Activated CD4-positive, CD25-positive, alpha-beta regulatory T cell treated with anti-CD3 and anti-CD28 coated beads, Interleukin-2, amount 50 U/mL, for 16 hours (primary cell): Measurements from ENCODE around the gene TRIM69.
A peak's percentile ranks its signal among the peaks of the same experiment; 100 is the strongest.
"Not testable (repeated sequence)": the region's sequence is repeated elsewhere in the genome, so short reads cannot be mapped to it uniquely, and the experiment has no call there.

Source experiments
- DNase-seq: peaks from one replicate; pipeline ENCODE4 v3.0.0-alpha.2; 2020; ENCODE audit warnings: low read depth, low spot score

The TRIM69 gene

DNA sequence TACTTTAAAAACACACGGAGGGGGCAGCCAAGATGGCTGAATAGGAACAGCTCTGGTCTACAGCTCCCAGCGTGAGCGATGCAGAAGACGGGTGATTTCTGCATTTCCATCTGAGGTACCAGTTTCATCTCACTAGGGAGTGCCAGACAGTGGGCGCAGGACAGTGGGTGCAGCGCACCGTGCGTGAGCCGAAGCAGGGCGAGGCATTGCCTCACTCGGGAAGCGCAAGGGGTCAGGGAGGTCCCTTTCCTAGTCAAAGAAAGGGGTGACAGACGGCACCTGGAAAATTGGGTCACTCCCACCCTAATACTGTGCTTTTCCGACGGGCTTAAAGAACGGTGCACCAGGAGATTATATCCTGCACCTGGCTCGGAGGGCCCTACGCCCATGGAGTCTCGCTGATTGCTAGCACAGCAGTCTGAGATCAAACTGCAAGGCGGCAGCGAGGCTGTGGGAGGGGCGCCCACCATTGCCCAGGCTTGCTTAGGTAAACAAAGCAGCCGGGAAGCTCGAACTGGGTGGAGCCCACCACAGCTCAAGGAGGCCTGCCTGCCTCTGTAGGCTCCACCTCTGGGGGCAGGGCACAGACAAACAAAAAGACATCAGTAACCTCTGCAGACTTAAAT lies 3.0 kb downstream of the TRIM69 start:
- DNase-seq, result not testable (repeated sequence)

DNA sequence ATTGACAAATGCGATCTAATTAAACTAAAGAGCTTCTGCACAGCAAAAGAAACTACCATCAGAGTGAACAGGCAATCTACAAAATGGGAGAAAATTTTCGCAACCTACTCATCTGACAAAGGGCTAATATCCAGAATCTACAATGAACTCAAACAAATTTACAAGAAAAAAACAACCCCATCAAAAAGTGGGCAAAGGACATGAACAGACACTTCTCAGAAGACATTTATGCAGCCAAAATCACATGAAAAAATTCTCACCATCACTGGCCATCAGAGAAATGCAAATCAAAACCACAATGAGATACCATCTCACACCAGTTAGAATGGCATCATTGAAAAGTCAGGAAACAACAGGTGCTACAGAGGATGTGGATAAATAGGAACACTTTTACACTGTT lies 7.1 kb downstream of the TRIM69 start:
- not testable (repeated sequence) for DNase-seq

DNA sequence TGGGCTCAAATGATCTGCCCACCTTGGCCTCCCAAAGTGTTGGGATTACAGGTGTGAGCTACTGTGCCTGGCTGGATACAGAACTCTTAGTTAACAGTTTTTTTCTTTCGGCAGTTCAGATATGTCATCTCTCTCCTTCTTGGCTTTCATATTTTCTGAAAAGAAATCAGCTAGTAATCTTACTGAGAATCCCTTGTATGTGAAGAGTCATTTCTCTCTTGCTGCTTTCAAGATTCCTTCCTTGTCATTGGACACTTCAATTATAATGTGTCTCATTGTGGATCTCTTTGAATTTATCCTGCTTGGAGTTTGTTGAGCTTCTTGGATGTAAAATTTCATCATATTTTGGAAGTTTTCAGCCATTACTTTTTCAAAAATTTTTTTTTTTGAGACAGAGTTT lies 17.0 kb downstream of the TRIM69 start:
- DNase-seq, result no peak

DNA sequence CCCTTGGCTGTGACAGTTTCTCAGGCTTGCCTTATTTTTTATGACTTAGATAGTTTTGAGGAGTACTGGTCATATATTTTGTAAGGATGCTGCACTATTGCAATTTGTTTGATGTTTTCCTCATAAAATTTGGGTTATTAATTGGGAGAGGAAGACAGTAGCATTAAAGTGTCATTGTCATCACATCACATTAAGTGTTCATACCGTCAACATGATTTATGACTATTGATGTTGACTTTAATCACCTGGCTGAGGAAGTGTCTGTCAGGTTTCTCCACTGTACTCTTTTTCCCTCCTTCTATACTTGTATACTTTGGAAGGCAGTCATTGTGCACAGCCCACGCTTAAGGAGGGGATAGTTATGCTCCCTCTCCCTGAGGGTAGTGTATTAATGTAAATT lies 26.9 kb downstream of the TRIM69 start:
- DNase-seq, result no peak

GRCh38 chr15:44763848-44764247 lies 27.5 kb downstream of the TRIM69 start:
- no peak for DNase-seq

DNA sequence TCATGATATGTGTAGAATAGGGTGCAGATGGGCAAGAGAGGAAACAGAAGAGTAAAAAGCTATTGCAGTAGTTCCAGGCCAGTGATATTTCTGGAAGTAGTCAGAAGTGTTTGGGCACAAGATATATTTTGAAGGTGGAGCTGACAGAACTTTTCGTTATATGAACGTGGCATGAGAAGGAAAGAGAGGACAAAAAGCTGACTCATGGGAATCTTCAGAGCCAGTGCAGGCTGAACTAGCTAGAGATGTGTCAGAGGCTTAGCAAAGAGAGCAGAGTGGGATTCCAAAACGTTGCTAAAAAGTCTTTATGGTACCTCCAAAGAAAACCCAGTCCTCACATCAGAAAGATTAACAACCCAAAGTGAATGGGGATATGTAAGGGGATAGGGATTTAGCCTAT lies 28.7 kb downstream of the TRIM69 start:
- DNase-seq, result no peak

DNA sequence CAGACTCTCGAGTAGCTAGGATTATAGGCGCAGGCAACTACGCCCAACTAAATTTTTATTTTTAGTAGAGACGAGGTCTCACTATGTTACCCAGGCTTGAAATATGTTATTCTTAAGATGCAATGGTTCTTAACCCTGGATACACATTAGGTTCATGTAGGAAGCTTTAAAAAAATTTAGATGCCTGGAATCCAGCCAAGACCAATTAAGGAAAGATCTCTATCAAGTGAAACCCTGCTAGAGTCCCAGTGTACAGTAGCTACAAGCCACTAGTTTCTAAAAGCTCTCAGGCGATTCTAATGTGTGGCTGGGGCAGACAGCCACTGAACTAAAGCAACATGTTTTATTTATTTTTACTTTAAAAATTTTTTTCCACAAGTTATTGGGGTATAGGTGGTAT lies 33.2 kb downstream of the TRIM69 start:
- DNase-seq, result no peak

DNA sequence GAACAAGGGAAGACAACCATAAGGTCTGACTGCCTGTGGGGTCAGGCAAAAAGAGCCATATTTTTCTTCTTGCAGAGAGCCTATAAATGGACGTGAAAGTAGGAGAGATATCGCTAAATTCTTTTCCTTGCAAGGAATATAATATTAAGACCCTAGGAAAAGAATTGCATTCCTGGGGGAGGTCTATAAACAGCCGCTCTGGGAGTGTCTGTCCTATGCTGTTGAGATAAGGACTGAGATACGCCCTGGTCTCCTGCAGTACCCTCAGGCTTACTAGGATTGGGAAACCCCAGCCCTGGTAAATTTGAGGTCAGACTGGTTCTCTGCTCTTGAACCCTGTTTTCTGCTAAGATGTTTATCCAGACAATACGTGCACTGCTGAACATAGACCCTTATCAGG lies 34.4 kb downstream of the TRIM69 start:
- not testable (repeated sequence) for DNase-seq

- no peak for DNase-seq
These were observed 39.6 kb downstream of the TRIM69 start for GRCh38 chr15:44775953-44776352.

- DNase-seq, result no peak
These were observed 43.4 kb downstream of the TRIM69 start for GRCh38 chr15:44779761-44780160.

DNA sequence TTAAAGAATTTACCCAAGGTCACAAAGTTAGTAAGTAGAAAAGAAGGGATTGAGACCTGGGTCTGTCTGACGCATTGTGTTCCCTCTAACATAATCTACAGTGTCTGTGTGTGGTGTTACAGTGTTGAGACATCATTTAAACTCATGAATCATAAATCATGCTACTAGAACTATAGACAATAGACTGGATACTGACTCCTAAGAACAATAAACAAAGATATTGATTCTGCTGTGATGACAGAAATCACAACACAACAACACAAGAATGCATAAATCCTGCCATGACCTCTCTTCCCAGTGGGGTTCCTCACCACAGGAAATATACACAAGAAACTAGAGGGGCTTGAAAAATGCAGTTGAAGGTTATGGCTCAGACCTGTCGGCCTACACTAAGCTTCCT lies 44.3 kb downstream of the TRIM69 start:
- no peak for DNase-seq

DNA sequence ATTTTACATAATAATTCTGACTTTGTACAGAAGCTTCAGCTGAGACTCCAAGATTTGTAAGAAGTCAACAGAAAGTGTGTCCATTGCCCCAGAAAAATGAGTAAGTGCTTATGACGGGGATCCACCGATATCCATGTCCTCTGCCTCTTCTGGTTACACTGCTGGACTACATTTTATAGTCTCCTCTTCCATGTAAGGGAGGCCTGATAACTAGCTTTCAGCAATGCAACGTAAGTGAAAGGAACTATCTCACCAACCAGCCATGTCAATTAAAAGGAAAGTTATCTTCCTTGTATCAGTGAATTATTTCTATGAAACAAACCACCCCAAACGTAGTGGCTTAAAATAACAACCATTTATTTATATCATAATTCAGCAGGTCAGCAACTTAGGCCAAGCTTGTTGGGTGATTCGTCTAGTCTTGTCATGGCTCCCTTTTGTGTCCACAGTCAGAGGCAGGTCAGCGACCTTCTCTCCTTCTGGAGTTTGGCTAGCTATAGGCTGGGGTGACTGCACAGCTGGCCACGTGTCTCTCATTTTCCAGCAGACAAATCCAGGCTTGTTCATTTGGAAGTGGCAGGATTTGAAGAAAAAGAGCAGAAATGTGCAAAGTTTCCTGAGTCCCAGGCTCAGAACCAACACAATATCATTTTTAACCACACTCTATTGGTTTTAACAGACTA lies 44.9 kb downstream of the TRIM69 start:
- DNase-seq, result no peak

DNA sequence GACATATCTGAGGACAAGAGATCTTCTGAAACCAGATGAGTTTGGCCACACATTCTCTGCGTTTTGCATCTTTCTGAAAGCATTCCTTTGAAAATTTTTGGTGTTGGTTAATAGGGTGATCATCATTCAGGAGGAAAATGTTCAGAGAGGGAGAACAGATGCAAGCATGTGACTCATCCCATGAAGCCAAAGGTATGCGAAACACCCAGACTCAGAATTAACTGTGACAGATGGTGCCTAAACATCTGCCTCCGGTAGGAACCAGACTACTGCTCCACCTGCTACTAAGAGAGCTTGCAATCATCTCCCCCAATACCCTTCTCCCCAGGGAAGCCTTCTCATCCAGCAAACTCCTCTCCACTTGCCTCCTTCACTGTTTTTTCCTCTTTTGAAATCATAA lies 46.2 kb downstream of the TRIM69 start:
- DNase-seq, result no peak

DNA sequence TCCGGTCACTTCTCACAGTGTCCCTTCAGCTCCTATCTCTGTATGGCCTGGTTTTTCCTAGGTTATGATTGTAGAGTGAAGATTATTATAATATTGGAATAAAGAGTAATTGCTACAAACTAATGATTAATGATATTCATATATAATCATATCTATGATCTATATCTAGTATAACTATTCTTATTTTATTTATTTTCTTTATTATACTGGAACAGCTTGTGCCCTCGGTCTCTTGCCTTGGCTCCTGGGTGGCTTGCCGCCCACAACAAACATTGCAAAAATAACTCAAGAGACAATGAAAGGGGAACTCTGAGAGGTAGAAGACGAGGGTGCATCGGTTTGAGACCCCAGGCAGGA lies 48.6 kb downstream of the TRIM69 start:
- not testable (repeated sequence) for DNase-seq

- DNase-seq, result peak; percentile 2
These were observed 52.4 kb downstream of the TRIM69 start for GRCh38 chr15:44788748-44789147.

GRCh38 chr15:44790215-44790614 lies 53.9 kb downstream of the TRIM69 start:
- no peak for DNase-seq

DNA sequence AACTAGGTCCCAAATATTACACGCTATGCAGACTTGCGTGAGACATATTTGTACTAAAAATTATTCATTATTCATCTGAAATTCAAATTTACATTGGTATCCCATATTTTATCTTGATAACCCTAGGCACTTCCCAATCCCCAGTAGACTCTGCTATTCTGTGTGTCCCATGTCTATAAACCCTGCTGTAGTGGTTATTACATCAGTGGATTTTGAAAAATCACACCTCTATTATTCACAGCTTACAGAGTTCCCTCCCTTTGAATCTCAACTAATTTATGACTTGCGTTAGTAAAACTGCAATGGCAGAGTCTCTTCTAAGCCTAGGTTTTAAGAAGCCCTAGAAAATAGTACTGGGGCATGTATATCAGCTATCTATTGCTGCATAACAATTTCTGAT lies 54.3 kb downstream of the TRIM69 start:
- no peak for DNase-seq

- DNase-seq, result no peak
These were observed 56.4 kb downstream of the TRIM69 start for GRCh38 chr15:44792715-44793114.

DNA sequence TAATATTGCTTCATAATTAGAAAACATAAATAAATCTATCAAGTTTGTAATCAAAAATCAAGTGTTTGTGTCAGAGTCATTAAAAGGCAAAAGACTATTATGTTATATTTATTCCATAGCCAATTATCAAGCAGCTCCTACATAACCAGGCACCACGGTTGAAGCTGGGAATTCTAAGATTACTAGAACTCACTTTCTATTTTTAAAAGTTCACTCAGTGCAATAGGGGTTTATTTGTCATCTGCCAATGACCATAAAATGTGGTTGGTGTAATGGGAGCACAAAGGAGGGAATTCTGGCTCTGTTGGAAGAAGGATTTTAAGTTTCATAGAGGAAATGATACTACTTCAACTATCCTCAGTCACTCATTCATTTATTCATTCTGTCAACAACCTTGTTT lies 57.7 kb downstream of the TRIM69 start:
- DNase-seq, result no peak

DNA sequence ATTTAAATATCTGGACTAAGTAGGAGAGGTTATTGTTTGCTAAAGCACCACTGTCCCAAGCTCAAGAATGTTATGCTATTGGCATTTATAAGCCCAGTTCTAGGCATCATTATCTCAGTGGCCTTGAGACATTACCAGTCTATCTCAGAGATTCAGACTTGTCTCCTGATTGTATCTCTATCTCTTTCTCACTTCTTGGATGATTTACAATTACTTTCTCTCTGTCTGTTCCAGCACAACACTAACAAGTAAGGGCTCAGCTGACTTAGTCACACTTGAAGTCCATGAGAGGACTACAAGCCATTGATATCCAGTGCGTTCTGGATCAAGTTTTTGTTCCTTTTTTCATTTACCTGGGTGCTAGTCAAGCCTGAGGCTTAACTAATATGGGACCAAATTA lies 60.2 kb downstream of the TRIM69 start:
- no peak for DNase-seq

DNA sequence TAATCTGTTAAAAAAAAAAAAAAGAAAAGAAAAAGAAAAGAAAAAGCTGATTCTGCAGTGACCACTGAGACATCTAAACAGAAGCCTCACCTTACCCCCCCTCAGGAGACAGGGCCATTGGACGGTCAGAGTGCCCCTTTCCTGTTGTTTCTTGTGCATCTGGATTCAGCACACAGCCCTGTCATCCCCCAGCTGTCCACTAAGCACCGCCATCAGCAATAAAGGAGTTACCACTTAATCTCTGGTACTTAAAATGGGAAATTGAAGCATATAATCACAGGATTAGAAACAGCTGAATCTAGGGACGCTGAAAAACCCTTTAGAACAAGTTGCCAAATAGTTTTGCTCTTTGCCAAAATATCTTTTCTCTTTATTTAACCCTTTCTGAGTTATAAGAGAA lies 62.5 kb downstream of the TRIM69 start:
- no peak for DNase-seq

- no peak for DNase-seq
These were observed 65.0 kb downstream of the TRIM69 start for GRCh38 chr15:44801364-44801763.

- no peak for DNase-seq
These were observed 65.5 kb downstream of the TRIM69 start for GRCh38 chr15:44801797-44802196.

DNA sequence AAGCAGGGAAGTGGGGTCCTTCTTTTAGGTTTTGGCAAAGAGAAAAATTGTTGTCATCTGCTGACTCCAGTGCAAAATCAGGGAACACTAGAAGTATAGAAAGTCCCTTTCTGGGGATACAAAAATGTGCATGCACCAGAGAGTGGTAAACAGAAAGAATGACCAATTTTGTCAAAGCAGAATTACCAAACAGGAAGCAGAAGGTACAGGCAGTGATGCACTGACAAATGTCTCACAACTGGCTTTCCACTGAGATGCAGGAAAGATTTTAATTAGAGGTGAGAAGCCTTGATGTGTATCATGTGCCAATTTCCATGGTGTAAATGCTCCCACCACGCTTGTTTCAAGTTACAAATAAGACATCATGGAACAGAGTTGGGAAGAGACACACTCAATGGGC lies 66.0 kb downstream of the TRIM69 start:
- no peak for DNase-seq
